ENCODE results near the gene KIF5A.

DNA sequence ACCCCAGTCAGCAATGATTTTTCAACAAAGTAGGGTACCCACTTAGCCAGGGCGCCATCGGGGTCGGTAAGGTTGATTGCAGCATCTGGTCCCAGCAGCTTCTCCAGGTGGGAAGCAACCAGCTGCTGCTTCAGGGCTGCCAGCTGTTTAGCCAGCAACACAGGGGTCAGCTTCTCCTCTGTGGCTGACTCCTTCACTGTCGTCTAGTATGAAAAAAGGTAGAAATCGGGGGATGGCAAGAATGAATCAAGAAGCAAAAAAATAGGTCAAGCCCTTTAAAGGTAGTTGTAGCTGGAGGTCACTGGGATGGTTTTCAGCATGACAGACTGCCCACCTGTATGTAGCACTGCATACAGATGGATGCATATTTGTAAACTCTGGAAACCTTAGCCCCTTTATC lies 15.6 kb upstream of the KIF5A start:
- TF ChIP-seq, protein P1, sequence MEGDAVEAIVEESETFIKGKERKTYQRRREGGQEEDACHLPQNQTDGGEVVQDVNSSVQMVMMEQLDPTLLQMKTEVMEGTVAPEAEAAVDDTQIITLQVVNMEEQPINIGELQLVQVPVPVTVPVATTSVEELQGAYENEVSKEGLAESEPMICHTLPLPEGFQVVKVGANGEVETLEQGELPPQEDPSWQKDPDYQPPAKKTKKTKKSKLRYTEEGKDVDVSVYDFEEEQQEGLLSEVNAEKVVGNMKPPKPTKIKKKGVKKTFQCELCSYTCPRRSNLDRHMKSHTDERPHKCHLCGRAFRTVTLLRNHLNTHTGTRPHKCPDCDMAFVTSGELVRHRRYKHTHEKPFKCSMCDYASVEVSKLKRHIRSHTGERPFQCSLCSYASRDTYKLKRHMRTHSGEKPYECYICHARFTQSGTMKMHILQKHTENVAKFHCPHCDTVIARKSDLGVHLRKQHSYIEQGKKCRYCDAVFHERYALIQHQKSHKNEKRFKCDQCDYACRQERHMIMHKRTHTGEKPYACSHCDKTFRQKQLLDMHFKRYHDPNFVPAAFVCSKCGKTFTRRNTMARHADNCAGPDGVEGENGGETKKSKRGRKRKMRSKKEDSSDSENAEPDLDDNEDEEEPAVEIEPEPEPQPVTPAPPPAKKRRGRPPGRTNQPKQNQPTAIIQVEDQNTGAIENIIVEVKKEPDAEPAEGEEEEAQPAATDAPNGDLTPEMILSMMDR (IDR thresholded peaks at IDR 0.05): no peak
- TF ChIP-seq POLR2AphosphoS5 (IDR thresholded peaks at IDR 0.05; ENCODE audit: low read depth, low read length) (no peak), TCF7L2 (IDR thresholded peaks at IDR 0.05; ENCODE audit: low read depth, low read length) (no peak), SIN3A (IDR thresholded peaks at IDR 0.05; ENCODE audit: borderline replicate concordance, insufficient read depth, low read depth, low read length) (no peak)
- TF ChIP-seq, protein P2, sequence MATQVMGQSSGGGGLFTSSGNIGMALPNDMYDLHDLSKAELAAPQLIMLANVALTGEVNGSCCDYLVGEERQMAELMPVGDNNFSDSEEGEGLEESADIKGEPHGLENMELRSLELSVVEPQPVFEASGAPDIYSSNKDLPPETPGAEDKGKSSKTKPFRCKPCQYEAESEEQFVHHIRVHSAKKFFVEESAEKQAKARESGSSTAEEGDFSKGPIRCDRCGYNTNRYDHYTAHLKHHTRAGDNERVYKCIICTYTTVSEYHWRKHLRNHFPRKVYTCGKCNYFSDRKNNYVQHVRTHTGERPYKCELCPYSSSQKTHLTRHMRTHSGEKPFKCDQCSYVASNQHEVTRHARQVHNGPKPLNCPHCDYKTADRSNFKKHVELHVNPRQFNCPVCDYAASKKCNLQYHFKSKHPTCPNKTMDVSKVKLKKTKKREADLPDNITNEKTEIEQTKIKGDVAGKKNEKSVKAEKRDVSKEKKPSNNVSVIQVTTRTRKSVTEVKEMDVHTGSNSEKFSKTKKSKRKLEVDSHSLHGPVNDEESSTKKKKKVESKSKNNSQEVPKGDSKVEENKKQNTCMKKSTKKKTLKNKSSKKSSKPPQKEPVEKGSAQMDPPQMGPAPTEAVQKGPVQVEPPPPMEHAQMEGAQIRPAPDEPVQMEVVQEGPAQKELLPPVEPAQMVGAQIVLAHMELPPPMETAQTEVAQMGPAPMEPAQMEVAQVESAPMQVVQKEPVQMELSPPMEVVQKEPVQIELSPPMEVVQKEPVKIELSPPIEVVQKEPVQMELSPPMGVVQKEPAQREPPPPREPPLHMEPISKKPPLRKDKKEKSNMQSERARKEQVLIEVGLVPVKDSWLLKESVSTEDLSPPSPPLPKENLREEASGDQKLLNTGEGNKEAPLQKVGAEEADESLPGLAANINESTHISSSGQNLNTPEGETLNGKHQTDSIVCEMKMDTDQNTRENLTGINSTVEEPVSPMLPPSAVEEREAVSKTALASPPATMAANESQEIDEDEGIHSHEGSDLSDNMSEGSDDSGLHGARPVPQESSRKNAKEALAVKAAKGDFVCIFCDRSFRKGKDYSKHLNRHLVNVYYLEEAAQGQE (IDR thresholded peaks at IDR 0.05; ENCODE audit: insufficient read depth in 1 of 2, low read depth in 2 of 2, low read length in 1 of 2): no peak
